ENCODE results near the gene GCLM. TPM values are rescaled to one million over a fixed set of nuclear protein-coding genes. Genes with fewer than 3 reads are reported as not detected.
A peak's percentile ranks its signal among the peaks of the same experiment; 100 is the strongest.
"Not testable (repeated sequence)": the region's sequence is repeated elsewhere in the genome, so short reads cannot be mapped to it uniquely, and the experiment has no call there.

GCLM gene
- total RNA-seq, 1 donor from 2014 or later: 12.8 TPM

- Mint-ChIP-seq H3K27me3 (ENCODE audit: low read depth) (peaks cover 3% of the 10 kb centered on the region), H3K4me1 (no peaks in the 10 kb centered on the region), H3K27ac (ENCODE audit: unreplicated experiment) (no peak overlapping the region), H3K4me3 (no peak overlapping the region), H3K9me3 (peaks cover 13% of the 10 kb centered on the region), H3K36me3 (ENCODE audit: low read depth) (no peaks in the 10 kb centered on the region)
- TF ChIP-seq CTCF (conservative IDR thresholded peaks at IDR 0.05): no peak
- no peak for DNase-seq (ENCODE audit: low read depth, low spot score)
Observed at GRCh38 chr1:93938461-93939145, 29.4 kb upstream of the GCLM start.

GRCh38 chr1:93937997-93938396 is 28.8 kb upstream of the GCLM start:
- Mint-ChIP-seq H3K36me3 (ENCODE audit: low read depth) (no peaks in the 10 kb centered on the region), H3K9me3 (peaks cover 14% of the 10 kb centered on the region), H3K27me3 (ENCODE audit: low read depth) (peaks cover 3% of the 10 kb centered on the region), H3K27ac (ENCODE audit: unreplicated experiment) (no peak overlapping the region), H3K4me1 (no peaks in the 10 kb centered on the region), H3K4me3 (no peak overlapping the region)
- TF ChIP-seq CTCF (conservative IDR thresholded peaks at IDR 0.05): no peak
- no peak for DNase-seq (ENCODE audit: low read depth, low spot score)

- H3K27me3 Mint-ChIP-seq (ENCODE audit: low read depth): no peaks in the 10 kb centered on the region
- no peak overlapping the region for H3K4me3 Mint-ChIP-seq
- no peak for DNase-seq (ENCODE audit: low read depth, low spot score)
- TF ChIP-seq CTCF (conservative IDR thresholded peaks at IDR 0.05): no peak
- H3K36me3 Mint-ChIP-seq (ENCODE audit: low read depth): no peaks in the 10 kb centered on the region
- peaks cover 2% of the 10 kb centered on the region for H3K9me3 Mint-ChIP-seq
- peaks cover 3% of the 10 kb centered on the region for H3K4me1 Mint-ChIP-seq
- H3K27ac Mint-ChIP-seq (ENCODE audit: unreplicated experiment): no peak overlapping the region
Observed at GRCh38 chr1:93925206-93925605, 16.0 kb upstream of the GCLM start.

GRCh38 chr1:93919780-93920179 is 10.6 kb upstream of the GCLM start:
- Mint-ChIP-seq H3K27me3 (ENCODE audit: low read depth) (peaks cover 6% of the 10 kb centered on the region), H3K4me1 (no peaks in the 10 kb centered on the region), H3K9me3 (peaks cover 3% of the 10 kb centered on the region), H3K4me3 (no peak overlapping the region), H3K36me3 (ENCODE audit: low read depth) (peaks cover 3% of the 10 kb centered on the region), H3K27ac (ENCODE audit: unreplicated experiment) (no peak overlapping the region)
- TF ChIP-seq CTCF (conservative IDR thresholded peaks at IDR 0.05): no peak
- no peak for DNase-seq (ENCODE audit: low read depth, low spot score)

- Mint-ChIP-seq H3K9me3 (peaks cover 3% of the 10 kb centered on the region), H3K4me3 (no peak overlapping the region), H3K27me3 (ENCODE audit: low read depth) (peaks cover 30% of the 10 kb centered on the region), H3K4me1 (no peaks in the 10 kb centered on the region), H3K36me3 (ENCODE audit: low read depth) (peaks cover 3% of the 10 kb centered on the region), H3K27ac (ENCODE audit: unreplicated experiment) (no peak overlapping the region)
- no peak for TF ChIP-seq CTCF (conservative IDR thresholded peaks at IDR 0.05)
- no peak for DNase-seq (ENCODE audit: low read depth, low spot score)
Observed at GRCh38 chr1:93917302-93917701, 8.1 kb upstream of the GCLM start.

- peak overlapping the region; percentile 46 for H3K4me3 Mint-ChIP-seq
- not testable (repeated sequence) for DNase-seq (ENCODE audit: low read depth, low spot score); H3K9me3 Mint-ChIP-seq; H3K36me3 Mint-ChIP-seq (ENCODE audit: low read depth); H3K27ac Mint-ChIP-seq (ENCODE audit: unreplicated experiment)
- H3K27me3 Mint-ChIP-seq (ENCODE audit: low read depth): peaks cover 43% of the 10 kb centered on the region
- peaks cover 21% of the 10 kb centered on the region for H3K4me1 Mint-ChIP-seq
Observed at GRCh38 chr1:93910880-93911279, 1.6 kb upstream of the GCLM start.

All from neural crest cell (in vitro differentiated cells).